GM19372 (cell line): ENCODE data around the gene ZDHHC19.
"Not testable (repeated sequence)": the region's sequence is repeated elsewhere in the genome, so short reads cannot be mapped to it uniquely, and the experiment has no call there.

Source experiments
- ATAC-seq: cut with Tn5 transposase; IDR thresholded peaks from one replicate; pipeline ENCODE4 v1.9.1; 2021; ENCODE audit warnings: mild to moderate bottlenecking, low read depth, moderate library complexity; ENCODE audit not compliant: unreplicated experiment

Gene ZDHHC19

GRCh38 chr3:196207159-196207832 is 3.9 kb downstream of the ZDHHC19 start:
- ATAC-seq = no peak

DNA sequence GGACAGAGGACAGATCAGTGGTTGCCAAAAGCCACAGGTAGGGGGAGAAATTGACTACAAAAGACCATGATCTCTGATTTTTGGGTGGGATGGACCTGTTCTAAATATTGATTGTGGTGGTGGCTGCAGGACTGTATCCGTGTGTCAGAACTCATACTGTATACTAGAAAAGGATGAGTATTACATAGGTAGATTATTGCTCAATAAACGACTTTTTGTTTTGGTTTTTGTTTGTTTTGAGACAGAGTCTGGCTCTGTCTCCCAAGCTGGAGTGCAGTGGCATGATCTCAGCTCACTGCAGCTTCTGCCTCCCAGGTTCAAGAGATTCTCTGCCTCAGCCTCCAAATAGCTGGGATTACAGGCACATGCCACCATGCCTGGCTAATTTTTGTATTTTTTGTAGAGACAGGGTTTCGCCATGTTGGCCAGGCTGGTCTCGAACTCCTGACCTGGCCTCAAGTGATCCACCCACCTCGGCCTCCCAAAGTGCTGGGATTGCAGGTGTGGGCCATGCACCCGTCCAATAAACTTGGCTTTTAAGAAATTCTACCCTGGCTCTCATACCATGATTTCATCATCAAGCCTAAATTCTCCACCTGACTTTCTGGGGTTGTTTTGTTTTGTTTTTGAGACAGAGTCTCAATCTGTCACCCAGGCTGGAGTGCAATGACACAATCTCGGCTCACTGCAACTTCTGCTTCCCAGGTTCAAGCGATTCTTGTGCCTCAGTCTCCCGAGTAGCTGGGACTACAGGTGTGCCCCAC is 5.6 kb downstream of the ZDHHC19 start:
- not testable (repeated sequence) for ATAC-seq

- no peak for ATAC-seq
Observed at GRCh38 chr3:196203846-196204245, 7.4 kb downstream of the ZDHHC19 start.

DNA sequence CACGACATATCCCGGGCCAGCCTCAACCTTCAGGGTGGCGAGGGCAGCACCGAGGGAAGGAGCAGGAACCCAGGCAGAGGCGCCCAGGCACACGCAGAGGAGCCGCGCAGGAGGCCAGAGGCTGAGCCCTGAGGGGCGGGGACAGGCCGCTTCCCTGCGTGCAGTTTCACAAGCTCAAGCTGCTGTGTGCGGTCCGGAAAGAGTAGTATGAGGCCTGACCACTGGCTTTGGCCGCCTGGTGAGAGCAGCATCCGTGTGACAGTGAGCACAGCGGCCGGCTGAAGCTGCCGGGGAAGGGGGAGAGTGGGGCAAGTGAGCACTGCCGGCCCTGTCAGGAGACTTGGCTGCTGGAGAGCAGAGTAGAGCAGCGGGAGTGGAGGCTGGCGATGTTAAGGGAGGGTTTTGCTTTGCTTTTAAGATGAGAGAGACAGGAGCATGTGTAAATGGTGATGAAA is 8.7 kb downstream of the ZDHHC19 start:
- no peak for ATAC-seq

DNA sequence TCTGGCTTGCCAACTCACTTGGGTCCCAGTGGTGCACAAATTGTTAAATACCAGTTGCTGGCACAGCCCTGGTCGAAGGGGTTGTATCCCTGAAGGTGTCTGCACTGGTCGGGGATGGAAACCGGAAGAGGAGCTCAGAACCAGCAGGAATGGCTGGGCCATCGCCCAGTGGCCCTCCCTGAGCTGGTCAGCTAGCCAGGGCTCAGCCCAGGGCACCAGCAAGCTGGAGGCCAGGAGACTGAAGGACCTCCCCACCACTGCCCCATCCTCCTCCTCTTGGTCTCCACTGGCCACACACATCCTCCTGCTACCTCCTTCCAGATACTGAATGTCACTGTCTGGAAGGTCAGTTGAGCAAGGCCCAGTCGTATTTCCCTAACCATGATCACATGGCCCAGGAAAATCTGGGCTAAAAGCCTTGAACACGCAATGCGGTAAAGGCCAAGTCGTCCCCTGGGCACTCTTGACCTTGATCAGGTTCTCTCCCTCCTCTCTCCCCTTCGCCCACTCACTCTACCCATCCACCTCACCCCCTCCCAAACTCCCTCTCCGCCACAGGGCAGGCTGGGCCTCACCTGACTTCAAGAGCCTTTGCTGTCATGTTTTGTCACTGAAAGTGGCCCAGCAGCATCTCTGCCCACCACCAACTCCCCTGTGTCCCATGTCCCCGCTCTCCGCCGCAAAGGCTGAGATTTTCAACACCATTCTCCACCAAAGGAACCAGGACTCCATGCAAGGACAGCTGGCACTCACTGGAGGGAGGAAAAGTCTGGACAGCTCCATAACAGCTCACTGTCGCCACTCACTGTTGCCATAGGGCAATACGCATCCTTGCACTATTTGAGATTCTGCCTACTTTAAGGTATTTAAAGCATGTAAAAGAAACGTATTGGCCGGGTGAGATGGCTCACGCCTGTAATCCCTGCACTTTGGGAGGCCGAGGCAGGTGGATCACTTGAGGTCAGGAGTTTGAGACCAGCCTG is 12.1 kb downstream of the ZDHHC19 start:
- ATAC-seq = no peak

DNA sequence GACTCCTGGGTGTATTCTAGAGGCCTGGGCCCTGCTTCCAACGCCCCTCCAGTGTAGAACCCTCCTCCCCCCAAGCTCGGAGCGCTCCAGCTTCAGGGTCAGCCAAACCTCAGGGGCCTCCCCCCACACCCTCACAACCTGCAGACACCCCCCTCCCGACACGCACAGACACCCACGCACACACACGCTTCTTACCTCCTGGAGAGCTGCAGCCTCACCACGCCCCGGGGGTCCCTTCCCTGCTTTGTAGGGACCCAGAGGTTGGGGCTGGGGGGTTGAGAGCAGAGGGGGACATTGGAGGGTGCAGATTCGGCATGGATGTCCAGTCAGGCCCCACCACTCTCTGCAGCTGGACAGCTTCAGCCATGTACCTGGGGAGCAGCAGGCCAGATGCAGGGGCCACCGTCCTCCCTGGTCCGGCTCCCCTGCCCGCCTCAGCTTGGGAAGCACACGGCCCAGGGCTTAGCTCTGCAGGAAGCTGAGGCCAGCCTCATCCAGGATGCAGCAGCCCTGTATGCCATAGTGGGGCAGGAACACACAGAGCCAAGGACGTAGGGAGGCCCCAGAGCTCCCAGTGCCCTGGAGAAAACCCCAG is 13.0 kb downstream of the ZDHHC19 start:
- no peak for ATAC-seq

- no peak for ATAC-seq
Observed at GRCh38 chr3:196197524-196197923, 13.7 kb downstream of the ZDHHC19 start.

- no peak for ATAC-seq
Observed at GRCh38 chr3:196195664-196196265, 15.4 kb downstream of the ZDHHC19 start.

- ATAC-seq = no peak
Observed at GRCh38 chr3:196194542-196194915, 16.7 kb downstream of the ZDHHC19 start.

DNA sequence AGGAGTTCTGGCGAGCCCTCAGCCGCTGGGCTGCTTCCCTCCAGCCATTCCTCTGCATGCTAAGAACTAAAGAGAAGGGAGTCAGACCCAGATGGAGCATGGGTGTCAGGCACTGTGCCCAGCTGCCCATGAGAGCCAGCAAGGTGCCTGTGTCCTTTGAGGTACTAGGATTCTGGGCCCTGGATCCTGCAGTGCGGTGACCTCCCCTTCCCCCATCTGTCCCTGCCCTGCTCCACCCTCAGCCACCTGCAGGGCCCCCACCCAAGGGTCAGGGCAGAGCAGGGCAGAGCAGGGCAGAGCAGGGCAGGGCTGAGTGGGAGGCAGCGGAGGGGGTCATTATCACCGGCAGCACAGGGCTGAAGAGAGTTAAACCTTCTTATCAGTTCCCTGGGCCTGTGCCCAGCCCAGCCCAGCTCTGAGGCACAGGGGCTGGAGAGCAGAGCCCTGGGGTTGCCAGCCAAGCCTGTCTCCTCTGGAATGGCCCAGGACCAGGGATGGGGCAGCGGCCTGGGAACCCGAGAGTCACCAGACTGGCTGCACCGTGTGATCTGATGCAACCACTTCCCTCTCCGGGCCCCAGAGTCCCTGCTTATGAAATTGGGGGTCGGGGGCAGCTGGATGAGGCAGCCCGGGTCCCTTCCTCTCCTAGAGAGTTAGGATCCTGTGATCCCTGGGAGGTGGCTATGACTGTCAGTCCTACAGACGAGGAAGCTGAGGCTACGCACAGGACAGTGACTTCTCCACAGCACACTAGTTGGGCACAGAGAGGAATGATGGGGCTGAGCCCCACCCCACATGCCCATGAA is 17.3 kb downstream of the ZDHHC19 start:
- ATAC-seq = no peak

GRCh38 chr3:196193133-196193735 is 18.0 kb downstream of the ZDHHC19 start:
- no peak for ATAC-seq

GRCh38 chr3:196192524-196193051 is 18.6 kb downstream of the ZDHHC19 start:
- ATAC-seq = no peak

DNA sequence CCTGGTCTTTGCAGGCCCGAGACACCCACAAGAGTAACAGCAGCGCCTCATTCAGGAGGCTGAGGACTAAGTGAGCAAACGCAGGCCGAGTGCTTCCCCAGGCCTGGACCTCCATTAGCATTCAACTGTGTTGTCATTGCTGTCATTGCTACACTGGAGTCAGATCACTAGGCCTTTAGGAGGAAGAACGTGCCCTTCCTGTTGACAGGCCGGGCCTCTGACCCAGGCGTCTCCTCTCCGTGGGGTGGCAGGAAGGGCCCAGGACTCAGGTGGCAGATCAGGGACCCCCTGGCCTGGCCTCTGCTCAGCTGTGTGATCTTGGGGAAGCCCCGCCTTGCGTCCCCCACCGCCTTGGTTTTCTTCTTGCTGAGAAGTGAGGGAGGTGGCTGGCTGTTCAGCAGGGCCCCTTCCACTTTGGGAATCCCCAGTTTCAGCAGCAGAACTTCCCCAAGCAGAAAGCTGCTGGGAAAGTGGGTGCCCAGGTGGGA is 19.1 kb downstream of the ZDHHC19 start:
- ATAC-seq = no peak

- ATAC-seq = no peak
Observed at GRCh38 chr3:196189566-196190347, 21.4 kb downstream of the ZDHHC19 start.

GRCh38 chr3:196186651-196187573 is 24.3 kb downstream of the ZDHHC19 start:
- ATAC-seq = peak; percentile 53

DNA sequence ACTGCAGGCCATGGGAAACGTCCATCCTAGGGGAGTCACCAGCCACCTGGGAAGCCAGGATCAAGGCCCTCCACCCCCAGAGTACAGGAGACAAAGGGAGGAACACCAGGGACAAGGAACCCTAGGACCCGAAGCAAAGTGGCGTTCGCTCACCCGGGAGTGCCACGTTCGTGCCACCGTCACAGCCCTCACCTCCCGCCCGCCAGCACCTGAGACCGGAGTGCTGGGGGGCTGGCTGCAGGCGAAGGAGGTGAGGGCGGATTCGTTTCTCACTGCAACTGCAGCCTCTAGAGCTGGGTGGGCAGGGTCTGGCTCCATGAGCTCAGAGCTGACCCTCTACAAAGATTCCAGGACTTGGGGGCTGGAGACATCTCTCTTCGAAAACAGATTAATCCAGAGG is 26.3 kb downstream of the ZDHHC19 start:
- no peak for ATAC-seq

DNA sequence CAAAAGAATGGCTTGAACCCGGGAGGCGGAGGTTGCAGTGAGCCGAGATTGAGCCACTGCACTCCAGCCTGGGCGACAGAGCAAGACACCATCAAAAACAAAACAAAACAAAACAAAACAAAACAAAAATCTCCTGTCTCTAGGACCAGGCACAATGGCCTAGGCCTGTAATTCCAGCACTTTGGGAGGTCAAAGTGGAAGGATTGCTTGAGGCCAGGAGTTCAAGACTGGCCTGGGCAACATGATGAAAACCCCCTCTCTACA is 27.1 kb downstream of the ZDHHC19 start:
- not testable (repeated sequence) for ATAC-seq
